HG03103 (cell line): ENCODE results near the gene PTGES.
"Not testable (repeated sequence)": the region's sequence is repeated elsewhere in the genome, so short reads cannot be mapped to it uniquely, and the experiment has no call there.

Experiments
- ATAC-seq: cut with Tn5 transposase; IDR thresholded peaks from one replicate; pipeline ENCODE4 v1.9.1; 2021; ENCODE audit warnings: low read depth; ENCODE audit not compliant: unreplicated experiment

PTGES gene

GRCh38 chr9:129752900-129753729, at the start of gene PTGES:
PTGES (minus strand) TSS chr9:129753042; CDS start chr9:129753012, 30 bp downstream.
- no peak for ATAC-seq

- no peak for ATAC-seq
These were observed 48.7 kb upstream of the PTGES start for GRCh38 chr9:129801504-129801903.

- no peak for ATAC-seq
These were observed 46.1 kb upstream of the PTGES start for GRCh38 chr9:129798973-129799372.

- not testable (repeated sequence) for ATAC-seq
These were observed 43.2 kb upstream of the PTGES start for GRCh38 chr9:129796029-129796428.

GRCh38 chr9:129794549-129794948, 41.7 kb upstream of the PTGES start:
- no peak for ATAC-seq

GRCh38 chr9:129786481-129786880, 33.6 kb upstream of the PTGES start:
- no peak for ATAC-seq

GRCh38 chr9:129785866-129786265, 33.0 kb upstream of the PTGES start:
- no peak for ATAC-seq

- ATAC-seq = not testable (repeated sequence)
These were observed 32.1 kb upstream of the PTGES start for GRCh38 chr9:129784970-129785369.

- ATAC-seq = no peak
These were observed 30.9 kb upstream of the PTGES start for GRCh38 chr9:129783516-129784361.

- no peak for ATAC-seq
These were observed 29.1 kb upstream of the PTGES start for GRCh38 chr9:129781981-129782380.

- ATAC-seq = no peak
These were observed 28.3 kb upstream of the PTGES start for GRCh38 chr9:129781131-129781530.

GRCh38 chr9:129779560-129780190, 26.8 kb upstream of the PTGES start:
- ATAC-seq = no peak

GRCh38 chr9:129778469-129778868, 25.6 kb upstream of the PTGES start:
- ATAC-seq = no peak

GRCh38 chr9:129777769-129778130, 24.9 kb upstream of the PTGES start:
- ATAC-seq = no peak

- ATAC-seq = no peak
These were observed 24.3 kb upstream of the PTGES start for GRCh38 chr9:129776938-129777768.

- no peak for ATAC-seq
These were observed 23.7 kb upstream of the PTGES start for GRCh38 chr9:129776566-129776937.

- ATAC-seq = not testable (repeated sequence)
These were observed 23.3 kb upstream of the PTGES start for GRCh38 chr9:129776096-129776495.

GRCh38 chr9:129775448-129775798, 22.6 kb upstream of the PTGES start:
- ATAC-seq = no peak

- no peak for ATAC-seq
These were observed 22.1 kb upstream of the PTGES start for GRCh38 chr9:129774791-129775447.
